Right lobe of liver (tissue), 6 donors: ENCODE results near the gene MAIP1. TPM values are rescaled to one million over a fixed set of nuclear protein-coding genes. Genes with fewer than 3 reads are reported as not detected.

ENCODE experiments used
- ATAC-seq, 4 donors: fragments of 200-7000 bp; cut with Tn5 transposase; one replicate each; pipeline ENCODE4 v1.9.1; 2020; ENCODE audit warnings: mild to moderate bottlenecking in 4 of 4, moderate library complexity in 4 of 4
- DNase-seq, 3 donors: peaks; one replicate each; pipeline ENCODE4 v3.0.0-alpha.2; 2020
- H3K27ac ChIP-seq, 3 donors: fragments of 200-600 bp; one replicate each; pipeline ENCODE4 v1.8.0; 2022
- H3K27me3 ChIP-seq, 2 donors: fragments of 200-600 bp; one replicate each; pipeline ENCODE4 v1.8.0; 2022
- H3K36me3 ChIP-seq, 4 donors: fragments of 200-600 bp; sonication (generic) in 1 of 4; one replicate each; pipeline versions ENCODE4 v1.5.1 to v1.8.0; 2017 to 2022; ENCODE audit warnings: control low read depth in 1 of 4
- H3K4me1 ChIP-seq, 4 donors: fragments of 200-600 bp; sonication (generic) in 1 of 4; one replicate each; pipeline versions ENCODE4 v1.5.1 to v1.8.0; 2017 to 2022; ENCODE audit warnings: control low read depth in 1 of 4
- H3K4me3 ChIP-seq, 3 donors: fragments of 200-600 bp; one replicate each; pipeline ENCODE4 v1.8.0; 2022
- H3K9me3 ChIP-seq, 4 donors: fragments of 200-600 bp; sonication (generic) in 1 of 4; one replicate each; pipeline versions ENCODE4 v1.5.1 to v1.8.0; 2017 to 2022; ENCODE audit warnings: control low read depth in 1 of 4
- CTCF ChIP-seq, 4 donors: fragments of 200-600 bp in 3 of 4; fragments of 450-650 bp in 1 of 4; IDR thresholded peaks; one replicate each; pipeline versions ENCODE4 v1.5.1 to v1.8.0; 2016 to 2022; ENCODE audit warnings: antibody characterized with exemption in 4 of 4, mild to moderate bottlenecking in 2 of 4
- POLR2A ChIP-seq: fragments of 450-650 bp; IDR thresholded peaks from one replicate; pipeline ENCODE4 v1.6.1; 2017; ENCODE audit warnings: antibody characterized with exemption, mild to moderate bottlenecking
- WGBS: methylation state at CpG from one replicate; pipeline ENCODE4 v1.1.6; 2018; ENCODE audit warnings: low coverage, low lambda C conversion rate; ENCODE audit not compliant: insufficient coverage; ENCODE audit errors: missing lambda C conversion rate; 5-methylcytosine and 5-hydroxymethylcytosine counted together
- intact Hi-C, 2 donors: fragments of 100-400 bp; cut with DNase I; formaldehyde crosslinking; loops; one replicate each; pipeline versions ENCODE4 v1.11.2 to v1.14.1; 2022
- total RNA-seq, 6 experiments: library from RNA; depleted of rRNA in 2 of 6; stranded (reverse); fragments of >200 nt in 2 of 6; fragmentation: NEBNext Ultra II Directional in 3 of 6; extraction: Animal tissue kit (Norgen Biotek cat#: 25700) in 3 of 6; gene quantifications; one replicate each; pipeline versions ENCODE4 v1.1.0 to v1.2.4, GENCODE V29; 2016 to 2023
- donor health status: DM: no; HTN: yes; CAD: no.
- donor health status: DM: no; HTN: no; CAD: no.
- donor health status: DM: no; HTN: no; CAD: no.
- donor health status: DM: no; HTN: yes; CAD: no.
- donor health status: DM: no; HTN: yes; CAD: no.

Gene MAIP1
- total RNA-seq, 6 experiments from 2014 or later = 23.4 to 39.7 (median 30.7) TPM

GRCh38 chr2:199984755-199985154, 29.4 kb downstream of the MAIP1 start:
- Histone ChIP-seq H3K4me1 (peaks cover 0 to 7% (median under 1%) of the 10 kb centered on the region in 4 donors), H3K27me3 (no peaks in the 10 kb centered on the region), H3K27ac (no peak overlapping the region), H3K36me3 (no peaks in the 10 kb centered on the region), H3K9me3 (no peaks in the 10 kb centered on the region), H3K4me3 (no peak overlapping the region)
- WGBS = 96% methylated on average over 2 of the region's 2 CpGs
- ATAC-seq (no peak), DNase-seq (no peak)
- TF ChIP-seq POLR2A (no peak), CTCF (IDR thresholded peaks at IDR 0.05) (no peak)
- intact Hi-C loops = loop anchor here in 1 of 2 donors (5.0 kb wide), 1 partner anchor 488 kb away; no protein-coding TSS in a partner anchor

GRCh38 chr2:199985625-199986207, 30.3 kb downstream of the MAIP1 start:
- peak in 2 of 3 donors; percentile 44 to 74 for DNase-seq
- no peaks in the 10 kb centered on the region for H3K9me3 ChIP-seq
- H3K4me1 ChIP-seq = no peaks in the 10 kb centered on the region
- intact Hi-C loops = no loop called here
- no peaks in the 10 kb centered on the region for H3K27me3 ChIP-seq
- 35% methylated on average over 4 of the region's 6 CpGs for WGBS
- peak; percentile 59 to 82 (median 75) for TF ChIP-seq CTCF (IDR thresholded peaks at IDR 0.05)
- no peak for TF ChIP-seq POLR2A
- no peaks in the 10 kb centered on the region for H3K36me3 ChIP-seq
- ATAC-seq = peak; percentile 96 to 99 (median 98)
- H3K27ac ChIP-seq = no peak overlapping the region
- H3K4me3 ChIP-seq = no peak overlapping the region

GRCh38 chr2:199987586-199987985, 32.2 kb downstream of the MAIP1 start:
- DNase-seq = no peak
- Histone ChIP-seq H3K36me3 (no peaks in the 10 kb centered on the region), H3K4me3 (no peak overlapping the region), H3K4me1 (no peaks in the 10 kb centered on the region), H3K9me3 (no peaks in the 10 kb centered on the region), H3K27me3 (no peaks in the 10 kb centered on the region), H3K27ac (no peak overlapping the region)
- intact Hi-C loops = no loop called here
- 81% methylated on average over 2 of the region's 2 CpGs for WGBS
- ATAC-seq = no peak
- TF ChIP-seq POLR2A = no peak
- no peak for TF ChIP-seq CTCF (IDR thresholded peaks at IDR 0.05)

- Histone ChIP-seq H3K4me3 (no peak overlapping the region), H3K4me1 (no peaks in the 10 kb centered on the region), H3K27ac (no peak overlapping the region), H3K36me3 (no peaks in the 10 kb centered on the region), H3K27me3 (no peaks in the 10 kb centered on the region), H3K9me3 (no peaks in the 10 kb centered on the region)
- DNase-seq = no peak
- 48% methylated on average over 7 of the region's 7 CpGs for WGBS
- intact Hi-C loops = no loop called here
- no peak for TF ChIP-seq CTCF (IDR thresholded peaks at IDR 0.05)
- TF ChIP-seq POLR2A = no peak
- ATAC-seq = peak; percentile 21 to 47 (median 31)
These were observed 32.8 kb downstream of the MAIP1 start for GRCh38 chr2:199988151-199988550.
